K562 (cell line): ENCODE data around the gene RNF152. TPM values are rescaled to one million over a fixed set of nuclear protein-coding genes. Genes with fewer than 3 reads are reported as not detected.

Source experiments
- ATAC-seq: fragments of 200-7000 bp; cut with Tn5 transposase; 3 replicates; pipeline ENCODE4 v1.9.1; 2020; ENCODE audit warnings: moderate library complexity
- BruUV-seq: library from RNA; stranded (reverse); fragments of 400-500 nt; replicated peaks from 2 replicates; lab custom pipeline; 2021; lab: Mats Ljungman, UMichigan
- CTCF ChIA-PET: fragments of 300-600 bp; formaldehyde crosslinking; extraction: SDS; loops from one replicate; lab custom pipeline; 2021; ENCODE audit warnings: low intra/inter-chr PET ratio; lab: Yijun Ruan, JAX
- POLR2A ChIA-PET: fragments of 300-600, 350-650 bp; sonication (Branson Sonifier 250); formaldehyde crosslinking; extraction: SDS; loops from one replicate; lab custom pipeline; 2021; ENCODE audit warnings: antibody characterized with exemption, inconsistent platforms; lab: Yijun Ruan, JAX
- DNase-seq, 4 experiments: peaks; one replicate each; pipeline versions ENCODE4 v3.0.0 to v3.0.0-alpha.2; 2011 to 2018; ENCODE audit warnings: low spot score in 3 of 4, mixed read lengths in 3 of 4; ENCODE audit errors: extremely low read depth in 1 of 4
- FAIRE-seq: peaks from 2 replicates; lab custom pipeline; 2011; peaks lifted over from hg19 to GRCh38; lab: Jason Lieb, UNC
- H2AFZ ChIP-seq: 2 replicates; pipeline ENCODE4 v1.6.0; 2011; ENCODE audit warnings: low read depth, low read length, control low read depth, inconsistent platforms
- H3K27ac ChIP-seq: fragments of 200-600 bp; 3 replicates; pipeline ENCODE4 v1.8.0; 2011; ENCODE audit warnings: low read depth, mild to moderate bottlenecking, control low read depth, inconsistent platforms, low read length, moderate library complexity, mixed read lengths; ENCODE audit errors: extremely low read depth
- H3K27me3 ChIP-seq, 2 experiments: fragments of 300-600 bp in 1 of 2; 2 replicates in 1 of 2; 3 replicates in 1 of 2; pipeline versions ENCODE4 v1.6.0 to v1.8.0; 2011; ENCODE audit warnings: inconsistent platforms in 2 of 2, low read length in 2 of 2, mild to moderate bottlenecking in 1 of 2, mixed read lengths in 1 of 2, moderate library complexity in 1 of 2; ENCODE audit not compliant: control insufficient read depth in 2 of 2, insufficient read depth in 2 of 2
- H3K36me3 ChIP-seq: fragments of 300-600 bp; 3 replicates; pipeline ENCODE4 v1.8.0; 2011; ENCODE audit warnings: mild to moderate bottlenecking, low read length, inconsistent platforms; ENCODE audit not compliant: control insufficient read depth, insufficient read depth
- H3K4me1 ChIP-seq, 2 experiments: fragments of 200-600 bp in 1 of 2; replicated peaks in 1 of 2; 2 replicates in 1 of 2; 3 replicates in 1 of 2; pipeline versions ENCODE4 v1.5.1 to v1.8.0; 2011; ENCODE audit warnings: inconsistent platforms in 2 of 2, low read length in 2 of 2, mild to moderate bottlenecking in 1 of 2, mixed read lengths in 1 of 2, moderate library complexity in 1 of 2; ENCODE audit not compliant: control insufficient read depth in 2 of 2, insufficient read depth in 2 of 2
- H3K4me2 ChIP-seq: 2 replicates; pipeline ENCODE4 v1.6.1; 2011; ENCODE audit warnings: low read length, control low read depth, inconsistent platforms, mixed read lengths; ENCODE audit not compliant: insufficient read depth
- H3K4me3 ChIP-seq: fragments of 200-600 bp; sonication (generic), shearing (Covaris generic); 2 replicates; pipeline ENCODE4 v1.5.1; 2016; ENCODE audit warnings: control low read depth, inconsistent platforms
- H3K79me2 ChIP-seq: fragments of 200-600 bp; 3 replicates; pipeline ENCODE4 v1.8.0; 2011; ENCODE audit warnings: low read length, inconsistent platforms; ENCODE audit not compliant: control insufficient read depth, insufficient read depth
- H3K9ac ChIP-seq, 2 experiments: 2 replicates each; pipeline versions ENCODE4 v1.6.0 to v1.6.1; 2011; ENCODE audit warnings: low read depth in 2 of 2, low read length in 2 of 2, control low read depth in 1 of 2, inconsistent platforms in 1 of 2, mild to moderate bottlenecking in 1 of 2, mixed read lengths in 1 of 2; ENCODE audit not compliant: insufficient read depth in 1 of 2
- H3K9me1 ChIP-seq: one replicate; pipeline ENCODE4 v1.6.0; 2011; ENCODE audit warnings: inconsistent platforms, mild to moderate bottlenecking, low read length, moderate library complexity; ENCODE audit not compliant: control insufficient read depth, insufficient read depth
- H3K9me3 ChIP-seq: replicated peaks from 2 replicates; pipeline ENCODE4 v1.5.1; 2011; ENCODE audit warnings: low read depth, low read length, inconsistent platforms; ENCODE audit not compliant: control insufficient read depth, insufficient read depth
- H4K20me1 ChIP-seq: replicated peaks from 2 replicates; pipeline ENCODE4 v1.6.1; 2011; ENCODE audit warnings: low read length, inconsistent platforms, mixed read lengths; ENCODE audit not compliant: control insufficient read depth, insufficient read depth
- CCAR2 ChIP-seq: fragments of 200-400 bp; formaldehyde crosslinking; IDR thresholded peaks from 2 replicates; pipeline ENCODE4 v1.6.1; 2017; ENCODE audit warnings: mild to moderate bottlenecking, low read depth, low read length
- EP400 ChIP-seq: fragments of 450-650 bp; IDR thresholded peaks from 2 replicates; pipeline ENCODE4 v1.6.1; 2017; ENCODE audit warnings: antibody characterized with exemption, mild to moderate bottlenecking, moderate library complexity
- STAT5A ChIP-seq: IDR thresholded peaks from 2 replicates; pipeline ENCODE4 v1.6.1; 2012; ENCODE audit warnings: low read length, inconsistent platforms, borderline replicate concordance
- ZNF445 ChIP-seq: fragments of 250-450 bp; sonication (Bioruptor Pico); IDR thresholded peaks from 2 replicates; pipeline ENCODE4 v1.4.0; 2020; ENCODE audit warnings: low read depth, mild to moderate bottlenecking, moderate library complexity
- WGBS: fragments of 100-300 bp; shearing (Covaris generic); methylation state at CpG from one replicate; pipeline ENCODE4 v1.1.6; 2016; ENCODE audit warnings: low coverage, mixed read lengths; ENCODE audit not compliant: insufficient coverage; ENCODE audit errors: missing lambda C conversion rate; 5-methylcytosine and 5-hydroxymethylcytosine counted together
- in situ Hi-C: fragments of 300-500 bp; cut with MboI; formaldehyde crosslinking; loops from 4 replicates; pipeline ENCODE4 v1.15.0; 2018; ENCODE audit warnings: inconsistent platforms, mixed read lengths
- intact Hi-C: fragments of 100-400 bp; cut with micrococcal nuclease; formaldehyde crosslinking; loops from 2 replicates; pipeline ENCODE4 v1.14.2; 2022
- polyA plus RNA-seq, 8 experiments: library from polyadenylated mRNA; depleted of rRNA in 4 of 8; stranded (reverse) in 5 of 8; unstranded in 3 of 8; fragments of >200 nt; fragmentation: Nextera tagmentation in 2 of 8; fragmentation: Illumina TruSeq in 1 of 8; extraction: Ambion mirVana in 2 of 8; extraction: Trizol in 1 of 8; gene quantifications; 2 replicates each; pipeline versions ENCODE4 v1.2.1 to v1.2.3, GENCODE V29; 2011 to 2014; ENCODE audit warnings: inconsistent platforms in 1 of 8, missing spikeins in 1 of 8
- total RNA-seq, 7 experiments: library from RNA; depleted of rRNA in 6 of 7; stranded (reverse); fragments of >200 nt in 6 of 7; fragmentation: Illumina TruSeq in 2 of 7; extraction: Trizol in 2 of 7; gene quantifications; 2 replicates each; pipeline versions ENCODE4 v1.2.1 to v1.2.3, GENCODE V29; 2011 to 2021; ENCODE audit warnings: low replicate concordance in 1 of 7
- TF ChIP-seq, protein P1 (sequence below): IDR thresholded peaks from 2 replicates; pipeline ENCODE4 v1.6.1; 2014; ENCODE audit warnings: antibody characterized with exemption

The RNF152 gene
- total and polyA plus RNA-seq, 9 of the 15 experiments (the other 6 are each of a cell fraction or from before 2014, with no cell fraction given): 0.04 to 0.05 TPM; not detected in 7

DNA sequence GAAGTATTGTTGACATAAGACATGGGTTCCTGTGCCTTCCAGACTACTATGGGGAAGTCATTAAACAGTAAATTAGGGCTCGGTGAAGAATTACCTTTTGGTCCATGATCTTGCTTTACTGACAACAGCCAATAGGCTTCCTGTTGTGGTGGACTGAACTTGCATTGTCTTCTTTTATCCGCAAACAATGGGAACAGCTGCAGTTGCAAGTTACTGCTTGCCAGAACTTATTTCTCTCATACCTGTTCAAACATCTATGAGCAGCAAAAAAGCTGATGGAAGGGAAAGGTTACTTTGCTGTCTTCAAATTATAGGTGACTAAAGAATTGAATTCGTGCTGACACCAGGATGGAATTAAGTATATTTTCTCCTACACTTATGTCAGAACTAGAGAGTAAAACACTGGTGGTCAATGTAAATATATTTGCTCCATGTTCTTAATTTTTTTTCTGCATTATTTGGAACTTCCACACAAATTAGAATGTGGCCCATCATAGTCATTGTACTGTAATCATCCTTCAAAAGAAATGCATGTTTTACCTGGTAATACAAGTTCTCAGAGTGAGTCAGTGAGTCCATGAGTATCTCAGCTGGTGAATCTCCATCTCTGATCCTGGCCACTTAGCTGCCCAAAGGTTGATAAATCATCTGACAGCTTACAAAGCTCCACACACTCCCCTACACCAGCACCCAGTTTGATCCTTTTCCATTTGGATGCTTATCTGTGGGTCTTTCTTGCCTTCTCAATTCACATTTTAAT is 37.3 kb upstream of the RNF152 start:
- Histone ChIP-seq H3K9ac (no peak overlapping the region), H3K27me3 (no peaks in the 10 kb centered on the region), H3K9me1 (no peaks in the 10 kb centered on the region), H3K4me3 (no peak overlapping the region), H2AFZ (no peak overlapping the region), H3K4me2 (no peak overlapping the region), H3K27ac (no peak overlapping the region), H3K4me1 (no peaks in the 10 kb centered on the region), H4K20me1 (no peaks in the 10 kb centered on the region), H3K36me3 (no peaks in the 10 kb centered on the region), H3K9me3 (no peaks in the 10 kb centered on the region), H3K79me2 (no peaks in the 10 kb centered on the region)
- ATAC-seq (no peak), FAIRE-seq (no peak), DNase-seq (no peak)
- TF ChIP-seq STAT5A: no peak
- TF ChIP-seq, protein P1, sequence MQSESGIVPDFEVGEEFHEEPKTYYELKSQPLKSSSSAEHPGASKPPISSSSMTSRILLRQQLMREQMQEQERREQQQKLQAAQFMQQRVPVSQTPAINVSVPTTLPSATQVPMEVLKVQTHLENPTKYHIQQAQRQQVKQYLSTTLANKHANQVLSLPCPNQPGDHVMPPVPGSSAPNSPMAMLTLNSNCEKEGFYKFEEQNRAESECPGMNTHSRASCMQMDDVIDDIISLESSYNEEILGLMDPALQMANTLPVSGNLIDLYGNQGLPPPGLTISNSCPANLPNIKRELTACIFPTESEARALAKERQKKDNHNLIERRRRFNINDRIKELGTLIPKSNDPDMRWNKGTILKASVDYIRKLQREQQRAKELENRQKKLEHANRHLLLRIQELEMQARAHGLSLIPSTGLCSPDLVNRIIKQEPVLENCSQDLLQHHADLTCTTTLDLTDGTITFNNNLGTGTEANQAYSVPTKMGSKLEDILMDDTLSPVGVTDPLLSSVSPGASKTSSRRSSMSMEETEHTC: no peak
- intact Hi-C loops (no loop called here), in situ Hi-C loops (no loop called here)
- CTCF ChIA-PET: no interaction called here
- 0% methylated on average over 3 of the region's 3 CpGs for WGBS
- POLR2A ChIA-PET: no interaction called here
- BruUV-seq: no TSS peak

DNA sequence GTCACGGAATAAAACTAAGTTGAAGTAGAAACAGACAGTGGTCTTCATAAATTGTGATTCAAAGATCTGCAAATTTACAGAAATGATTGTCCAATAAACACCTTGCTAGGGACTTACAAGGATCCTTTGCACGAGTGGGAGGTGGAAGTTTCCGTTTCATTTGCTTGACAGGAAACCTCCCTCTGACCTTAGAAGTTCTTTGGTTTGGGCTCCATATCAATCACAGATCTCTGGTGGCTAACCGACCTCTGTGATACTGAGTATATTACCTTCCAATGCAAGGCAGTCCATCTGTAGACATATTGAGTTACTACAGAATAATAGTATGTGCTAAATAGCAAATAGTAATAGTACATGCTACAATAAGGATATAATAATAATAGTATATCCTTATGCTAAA is 33.7 kb upstream of the RNF152 start:
- no peaks in the 10 kb centered on the region for H4K20me1 ChIP-seq
- no peak overlapping the region for H3K27ac ChIP-seq
- no peaks in the 10 kb centered on the region for H3K9me1 ChIP-seq
- no peaks in the 10 kb centered on the region for H3K36me3 ChIP-seq
- intact Hi-C loops: no loop called here
- in situ Hi-C loops: no loop called here
- FAIRE-seq: no peak
- no peak overlapping the region for H3K4me2 ChIP-seq
- no peak for TF ChIP-seq EP400
- TF ChIP-seq CCAR2: no peak
- TF ChIP-seq ZNF445 (CRISPR knock-in tag): no peak
- TF ChIP-seq, all 486 proteins: peak for 0
- 0% methylated on average over 4 of the region's 4 CpGs for WGBS
- H3K4me3 ChIP-seq: no peak overlapping the region
- POLR2A ChIA-PET: no interaction called here
- CTCF ChIA-PET: no interaction called here
- no peaks in the 10 kb centered on the region; a peak in 2 of 5 replicates for H3K27me3 ChIP-seq
- no peak overlapping the region for H2AFZ ChIP-seq
- no peak for ATAC-seq
- H3K4me1 ChIP-seq: peaks cover 0 to under 1% of the 10 kb centered on the region in 2 experiments; a peak in 1 of 5 replicates
- BruUV-seq: no TSS peak
- H3K79me2 ChIP-seq: no peaks in the 10 kb centered on the region
- H3K9me3 ChIP-seq: no peaks in the 10 kb centered on the region
- DNase-seq: no peak
- H3K9ac ChIP-seq: no peak overlapping the region
